ENCODE data around the gene UBR1.

DNA sequence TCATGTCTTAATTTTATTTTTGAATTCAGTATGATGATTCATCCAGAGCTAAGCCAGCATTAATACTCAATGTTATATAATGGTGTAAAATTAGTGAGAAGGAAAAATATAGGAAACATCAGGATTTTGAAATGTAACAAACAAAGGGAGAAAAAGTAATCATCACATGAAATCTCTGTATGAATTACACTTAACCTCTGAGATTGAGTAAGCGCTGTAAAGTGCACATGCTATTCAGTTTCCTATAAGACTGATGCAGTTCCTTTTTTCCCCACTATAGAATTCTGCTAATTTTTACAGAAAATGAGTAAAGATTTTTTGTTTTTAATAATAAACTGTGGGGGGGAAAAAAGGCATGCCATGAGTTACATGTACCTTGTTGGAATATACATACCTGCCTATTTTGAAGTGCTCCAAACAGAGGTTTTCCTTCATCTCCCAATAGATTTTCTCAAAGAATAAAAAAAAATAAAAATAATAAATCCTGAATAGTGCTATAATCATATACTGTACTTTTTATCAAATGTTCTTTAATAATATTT, 121.3 kb downstream of the UBR1 start:
- TF ChIP-seq, protein P1, sequence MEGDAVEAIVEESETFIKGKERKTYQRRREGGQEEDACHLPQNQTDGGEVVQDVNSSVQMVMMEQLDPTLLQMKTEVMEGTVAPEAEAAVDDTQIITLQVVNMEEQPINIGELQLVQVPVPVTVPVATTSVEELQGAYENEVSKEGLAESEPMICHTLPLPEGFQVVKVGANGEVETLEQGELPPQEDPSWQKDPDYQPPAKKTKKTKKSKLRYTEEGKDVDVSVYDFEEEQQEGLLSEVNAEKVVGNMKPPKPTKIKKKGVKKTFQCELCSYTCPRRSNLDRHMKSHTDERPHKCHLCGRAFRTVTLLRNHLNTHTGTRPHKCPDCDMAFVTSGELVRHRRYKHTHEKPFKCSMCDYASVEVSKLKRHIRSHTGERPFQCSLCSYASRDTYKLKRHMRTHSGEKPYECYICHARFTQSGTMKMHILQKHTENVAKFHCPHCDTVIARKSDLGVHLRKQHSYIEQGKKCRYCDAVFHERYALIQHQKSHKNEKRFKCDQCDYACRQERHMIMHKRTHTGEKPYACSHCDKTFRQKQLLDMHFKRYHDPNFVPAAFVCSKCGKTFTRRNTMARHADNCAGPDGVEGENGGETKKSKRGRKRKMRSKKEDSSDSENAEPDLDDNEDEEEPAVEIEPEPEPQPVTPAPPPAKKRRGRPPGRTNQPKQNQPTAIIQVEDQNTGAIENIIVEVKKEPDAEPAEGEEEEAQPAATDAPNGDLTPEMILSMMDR (IDR thresholded peaks at IDR 0.05 in 2 of 3, conservative IDR thresholded peaks at IDR 0.05 in 1 of 3; ENCODE audit: borderline replicate concordance in 1 of 3, insufficient read depth in 1 of 3, low read depth in 2 of 3, low read length in 2 of 3), result peak in 2 of 3 experiments; percentile 13 to 24; a peak in 1 of 6 replicates
- TF ChIP-seq ZNF274 (IDR thresholded peaks at IDR 0.05; ENCODE audit: low read depth, low read length) (no peak), EZH2 (IDR thresholded peaks at IDR 0.05) (no peak), FOSL1 (IDR thresholded peaks at IDR 0.05; ENCODE audit: low read depth) (no peak), EZH2phosphoT487 (IDR thresholded peaks at IDR 0.05; ENCODE audit: borderline replicate concordance) (no peak), POLR2A (IDR thresholded peaks at IDR 0.05; ENCODE audit: borderline replicate concordance, extremely low read depth, insufficient read depth, insufficient read length) (no peak), ELF1 (IDR thresholded peaks at IDR 0.05; ENCODE audit: borderline replicate concordance, low read depth) (no peak), JUND (IDR thresholded peaks at IDR 0.05) (no peak)
- TF ChIP-seq, protein P2, sequence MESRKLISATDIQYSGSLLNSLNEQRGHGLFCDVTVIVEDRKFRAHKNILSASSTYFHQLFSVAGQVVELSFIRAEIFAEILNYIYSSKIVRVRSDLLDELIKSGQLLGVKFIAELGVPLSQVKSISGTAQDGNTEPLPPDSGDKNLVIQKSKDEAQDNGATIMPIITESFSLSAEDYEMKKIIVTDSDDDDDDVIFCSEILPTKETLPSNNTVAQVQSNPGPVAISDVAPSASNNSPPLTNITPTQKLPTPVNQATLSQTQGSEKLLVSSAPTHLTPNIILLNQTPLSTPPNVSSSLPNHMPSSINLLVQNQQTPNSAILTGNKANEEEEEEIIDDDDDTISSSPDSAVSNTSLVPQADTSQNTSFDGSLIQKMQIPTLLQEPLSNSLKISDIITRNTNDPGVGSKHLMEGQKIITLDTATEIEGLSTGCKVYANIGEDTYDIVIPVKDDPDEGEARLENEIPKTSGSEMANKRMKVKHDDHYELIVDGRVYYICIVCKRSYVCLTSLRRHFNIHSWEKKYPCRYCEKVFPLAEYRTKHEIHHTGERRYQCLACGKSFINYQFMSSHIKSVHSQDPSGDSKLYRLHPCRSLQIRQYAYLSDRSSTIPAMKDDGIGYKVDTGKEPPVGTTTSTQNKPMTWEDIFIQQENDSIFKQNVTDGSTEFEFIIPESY (IDR thresholded peaks at IDR 0.05; ENCODE audit: extremely low read depth, insufficient replicate concordance, low read length), result no peak
- TF ChIP-seq, protein P3, sequence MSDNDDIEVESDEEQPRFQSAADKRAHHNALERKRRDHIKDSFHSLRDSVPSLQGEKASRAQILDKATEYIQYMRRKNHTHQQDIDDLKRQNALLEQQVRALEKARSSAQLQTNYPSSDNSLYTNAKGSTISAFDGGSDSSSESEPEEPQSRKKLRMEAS (IDR thresholded peaks at IDR 0.05), result no peak

Measured in HCT116 (cell line).